ENCODE measurements around the gene RAD51B.

Gene RAD51B

GRCh38 chr14:68741839-68742470 lies 922.4 kb downstream of the RAD51B start:
- Histone ChIP-seq H3K9ac (ENCODE audit: insufficient read length) (no peak overlapping the region), H3K27ac (no peak overlapping the region), H3K36me3 (ENCODE audit: insufficient read depth, low read length) (no peaks in the 10 kb centered on the region), H3K4me3 (no peak overlapping the region), H3K9me3 (ENCODE audit: low read depth, low read length) (no peaks in the 10 kb centered on the region)
- no peak for DNase-seq (ENCODE audit: low read depth, low spot score)
- TF ChIP-seq EZH2 (IDR thresholded peaks at IDR 0.05) (no peak), FOXP2 (optimal IDR thresholded peaks at IDR 0.05; ENCODE audit: control extremely low read depth, extremely low read length, insufficient read depth) (no peak), POLR2AphosphoS5 (IDR thresholded peaks at IDR 0.05; ENCODE audit: borderline replicate concordance, low read depth, low read length) (no peak)

GRCh38 chr14:68744613-68745012 lies 925.0 kb downstream of the RAD51B start:
- no peak overlapping the region for H3K9ac ChIP-seq (ENCODE audit: insufficient read length)
- no peak overlapping the region for H3K27ac ChIP-seq
- no peak for DNase-seq (ENCODE audit: low read depth, low spot score)
- H3K4me3 ChIP-seq: no peak overlapping the region
- no peaks in the 10 kb centered on the region for H3K9me3 ChIP-seq (ENCODE audit: low read depth, low read length)
- TF ChIP-seq EZH2 (IDR thresholded peaks at IDR 0.05): no peak
- no peak for TF ChIP-seq POLR2AphosphoS5 (IDR thresholded peaks at IDR 0.05; ENCODE audit: borderline replicate concordance, low read depth, low read length)
- no peak for TF ChIP-seq FOXP2 (optimal IDR thresholded peaks at IDR 0.05; ENCODE audit: control extremely low read depth, extremely low read length, insufficient read depth)
- no peaks in the 10 kb centered on the region for H3K36me3 ChIP-seq (ENCODE audit: insufficient read depth, low read length)

GRCh38 chr14:68747393-68747792 lies 927.8 kb downstream of the RAD51B start:
- TF ChIP-seq EZH2 (IDR thresholded peaks at IDR 0.05) (no peak), POLR2AphosphoS5 (IDR thresholded peaks at IDR 0.05; ENCODE audit: borderline replicate concordance, low read depth, low read length) (no peak), FOXP2 (optimal IDR thresholded peaks at IDR 0.05; ENCODE audit: control extremely low read depth, extremely low read length, insufficient read depth) (no peak)
- H3K9me3 ChIP-seq (ENCODE audit: low read depth, low read length): no peaks in the 10 kb centered on the region
- no peak for DNase-seq (ENCODE audit: low read depth, low spot score)
- H3K36me3 ChIP-seq (ENCODE audit: insufficient read depth, low read length): no peaks in the 10 kb centered on the region
- no peak overlapping the region for H3K27ac ChIP-seq
- no peak overlapping the region for H3K9ac ChIP-seq (ENCODE audit: insufficient read length)
- H3K4me3 ChIP-seq: no peak overlapping the region

- H3K36me3 ChIP-seq (ENCODE audit: insufficient read depth, low read length): no peaks in the 10 kb centered on the region
- H3K9me3 ChIP-seq (ENCODE audit: low read depth, low read length): no peaks in the 10 kb centered on the region
- H3K27ac ChIP-seq: no peak overlapping the region
- DNase-seq (ENCODE audit: low read depth, low spot score): no peak
- TF ChIP-seq EZH2 (IDR thresholded peaks at IDR 0.05) (no peak), FOXP2 (optimal IDR thresholded peaks at IDR 0.05; ENCODE audit: control extremely low read depth, extremely low read length, insufficient read depth) (no peak), POLR2AphosphoS5 (IDR thresholded peaks at IDR 0.05; ENCODE audit: borderline replicate concordance, low read depth, low read length) (no peak)
- no peak overlapping the region for H3K4me3 ChIP-seq
- H3K9ac ChIP-seq (ENCODE audit: insufficient read length): no peak overlapping the region
Observed at GRCh38 chr14:68748260-68748659, 928.7 kb downstream of the RAD51B start.

- TF ChIP-seq EZH2 (IDR thresholded peaks at IDR 0.05) (no peak), POLR2AphosphoS5 (IDR thresholded peaks at IDR 0.05; ENCODE audit: borderline replicate concordance, low read depth, low read length) (no peak), FOXP2 (optimal IDR thresholded peaks at IDR 0.05; ENCODE audit: control extremely low read depth, extremely low read length, insufficient read depth) (no peak)
- H3K27ac ChIP-seq: no peak overlapping the region
- no peak for DNase-seq (ENCODE audit: low read depth, low spot score)
Observed at GRCh38 chr14:68748691-68749090, 929.1 kb downstream of the RAD51B start.

GRCh38 chr14:68749487-68750475 lies 930.2 kb downstream of the RAD51B start:
- TF ChIP-seq POLR2AphosphoS5 (IDR thresholded peaks at IDR 0.05; ENCODE audit: borderline replicate concordance, low read depth, low read length) (no peak), FOXP2 (optimal IDR thresholded peaks at IDR 0.05; ENCODE audit: control extremely low read depth, extremely low read length, insufficient read depth) (no peak), EZH2 (IDR thresholded peaks at IDR 0.05) (no peak)
- Histone ChIP-seq H3K4me3 (no peak overlapping the region), H3K36me3 (ENCODE audit: insufficient read depth, low read length) (no peaks in the 10 kb centered on the region), H3K9me3 (ENCODE audit: low read depth, low read length) (no peaks in the 10 kb centered on the region), H3K9ac (ENCODE audit: insufficient read length) (no peak overlapping the region), H3K27ac (no peak overlapping the region; the same call in 1 of the 2 replicates)
- no peak for DNase-seq (ENCODE audit: low read depth, low spot score)

More at GRCh38 chr14:68748691-68749090, 929.1 kb downstream of the RAD51B start:
- Histone ChIP-seq H3K9ac (ENCODE audit: insufficient read length) (no peak overlapping the region), H3K4me3 (no peak overlapping the region), H3K9me3 (ENCODE audit: low read depth, low read length) (no peaks in the 10 kb centered on the region), H3K36me3 (ENCODE audit: insufficient read depth, low read length) (no peaks in the 10 kb centered on the region)

- no peak overlapping the region for H3K27ac ChIP-seq
- H3K4me3 ChIP-seq: no peak overlapping the region
- TF ChIP-seq POLR2AphosphoS5 (IDR thresholded peaks at IDR 0.05; ENCODE audit: borderline replicate concordance, low read depth, low read length) (no peak), EZH2 (IDR thresholded peaks at IDR 0.05) (no peak), FOXP2 (optimal IDR thresholded peaks at IDR 0.05; ENCODE audit: control extremely low read depth, extremely low read length, insufficient read depth) (no peak)
- no peak for DNase-seq (ENCODE audit: low read depth, low spot score)
- H3K9ac ChIP-seq (ENCODE audit: insufficient read length): no peak overlapping the region
- no peaks in the 10 kb centered on the region for H3K9me3 ChIP-seq (ENCODE audit: low read depth, low read length)
- H3K36me3 ChIP-seq (ENCODE audit: insufficient read depth, low read length): no peaks in the 10 kb centered on the region
Observed at GRCh38 chr14:68752271-68753006, 932.9 kb downstream of the RAD51B start.
